ENCODE results near the gene ABHD16B. TPM values are rescaled to one million over a fixed set of nuclear protein-coding genes. Genes with fewer than 3 reads are reported as not detected.
"Not testable (repeated sequence)": the region's sequence is repeated elsewhere in the genome, so short reads cannot be mapped to it uniquely, and the experiment has no call there.

ABHD16B gene
- total RNA-seq, 1 donor from 2014 or later = not detected

DNA sequence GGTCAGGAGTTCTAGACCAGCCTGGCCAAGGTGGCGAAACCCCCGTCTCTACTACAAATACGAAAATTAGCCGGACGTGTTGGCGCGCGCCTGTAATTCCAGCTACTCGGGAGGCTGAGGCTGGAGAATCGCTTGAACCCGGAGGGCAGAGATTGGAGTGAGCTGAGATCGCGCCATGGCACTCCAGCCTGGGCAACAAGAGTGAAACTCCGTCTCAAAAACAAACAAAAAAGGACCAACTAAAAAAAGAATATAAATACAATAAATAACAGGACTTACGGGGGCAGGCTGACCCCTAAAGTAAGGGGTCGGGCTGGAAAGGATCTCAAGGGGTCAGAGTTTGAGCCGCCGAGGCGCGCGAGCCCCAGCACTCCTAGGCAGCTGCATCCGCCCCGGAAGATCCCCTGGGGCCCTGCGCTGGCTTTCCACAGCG, 3.3 kb downstream of the ABHD16B start:
- H3K36me3 ChIP-seq (ENCODE audit: control insufficient read depth, insufficient read depth, low read length) = peaks cover 22% of the 10 kb centered on the region
- FAIRE-seq (no peak), DNase-seq (ENCODE audit: low read depth) (no peak)
- TF ChIP-seq, protein P1, sequence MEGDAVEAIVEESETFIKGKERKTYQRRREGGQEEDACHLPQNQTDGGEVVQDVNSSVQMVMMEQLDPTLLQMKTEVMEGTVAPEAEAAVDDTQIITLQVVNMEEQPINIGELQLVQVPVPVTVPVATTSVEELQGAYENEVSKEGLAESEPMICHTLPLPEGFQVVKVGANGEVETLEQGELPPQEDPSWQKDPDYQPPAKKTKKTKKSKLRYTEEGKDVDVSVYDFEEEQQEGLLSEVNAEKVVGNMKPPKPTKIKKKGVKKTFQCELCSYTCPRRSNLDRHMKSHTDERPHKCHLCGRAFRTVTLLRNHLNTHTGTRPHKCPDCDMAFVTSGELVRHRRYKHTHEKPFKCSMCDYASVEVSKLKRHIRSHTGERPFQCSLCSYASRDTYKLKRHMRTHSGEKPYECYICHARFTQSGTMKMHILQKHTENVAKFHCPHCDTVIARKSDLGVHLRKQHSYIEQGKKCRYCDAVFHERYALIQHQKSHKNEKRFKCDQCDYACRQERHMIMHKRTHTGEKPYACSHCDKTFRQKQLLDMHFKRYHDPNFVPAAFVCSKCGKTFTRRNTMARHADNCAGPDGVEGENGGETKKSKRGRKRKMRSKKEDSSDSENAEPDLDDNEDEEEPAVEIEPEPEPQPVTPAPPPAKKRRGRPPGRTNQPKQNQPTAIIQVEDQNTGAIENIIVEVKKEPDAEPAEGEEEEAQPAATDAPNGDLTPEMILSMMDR (IDR thresholded peaks at IDR 0.05; ENCODE audit: insufficient read depth, low read length, severe bottlenecking) = no peak
- no peaks in the 10 kb centered on the region for H3K27me3 ChIP-seq (ENCODE audit: control insufficient read depth, insufficient read depth, low read length)
- H3K4me3 ChIP-seq (ENCODE audit: low read depth, low read length) = peak overlapping the region; percentile 99

DNA sequence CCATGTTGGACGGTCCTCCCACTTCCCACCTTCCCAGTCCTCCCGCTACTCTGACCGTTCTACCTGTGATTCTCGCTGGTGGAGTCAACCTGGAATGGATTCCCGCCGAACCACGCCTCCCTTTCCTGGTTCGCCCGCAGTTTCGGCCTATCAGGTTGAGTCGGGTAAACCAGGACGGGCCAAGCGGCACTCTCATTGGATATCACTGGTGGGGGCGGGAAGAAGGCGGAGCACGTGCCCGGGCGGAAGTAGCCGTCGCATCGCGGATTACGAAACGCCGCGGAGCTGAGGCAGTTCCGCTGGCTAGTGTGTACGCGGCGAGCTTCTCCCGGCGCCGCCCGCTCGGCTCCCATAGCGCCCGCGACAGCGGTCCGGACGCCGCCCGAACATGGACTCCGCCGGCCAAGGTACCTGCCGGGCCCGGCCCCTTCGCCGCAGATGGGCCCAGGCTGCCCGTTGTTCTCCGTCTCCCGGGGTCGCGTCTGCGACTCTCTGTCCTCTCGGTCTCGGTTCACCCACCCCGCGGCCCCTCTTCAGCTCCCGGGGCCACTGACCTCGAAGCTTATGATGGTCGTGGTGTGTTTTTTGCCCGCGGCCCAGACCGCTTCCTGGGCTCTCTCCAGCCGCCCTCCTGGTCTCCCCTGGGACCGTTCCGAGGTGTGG, 3.8 kb downstream of the ABHD16B start, which contains the start of gene TPD52L2:
Gene TPD52L2, plus strand, starts transcription at position 293 of the 663 bp plus-strand sequence. Its CDS starts 96 bp downstream, at position 389.
- H3K36me3 ChIP-seq (ENCODE audit: control insufficient read depth, insufficient read depth, low read length) = peaks cover 24% of the 10 kb centered on the region
- DNase-seq (ENCODE audit: low read depth) (peak; percentile 99), FAIRE-seq (no peak)
- no peaks in the 10 kb centered on the region for H3K27me3 ChIP-seq (ENCODE audit: control insufficient read depth, insufficient read depth, low read length)
- TF ChIP-seq, protein P1 (IDR thresholded peaks at IDR 0.05; ENCODE audit: insufficient read depth, low read length, severe bottlenecking) = no peak
- H3K4me3 ChIP-seq (ENCODE audit: low read depth, low read length) = peak within 1 kb of the TSS; percentile 99

DNA sequence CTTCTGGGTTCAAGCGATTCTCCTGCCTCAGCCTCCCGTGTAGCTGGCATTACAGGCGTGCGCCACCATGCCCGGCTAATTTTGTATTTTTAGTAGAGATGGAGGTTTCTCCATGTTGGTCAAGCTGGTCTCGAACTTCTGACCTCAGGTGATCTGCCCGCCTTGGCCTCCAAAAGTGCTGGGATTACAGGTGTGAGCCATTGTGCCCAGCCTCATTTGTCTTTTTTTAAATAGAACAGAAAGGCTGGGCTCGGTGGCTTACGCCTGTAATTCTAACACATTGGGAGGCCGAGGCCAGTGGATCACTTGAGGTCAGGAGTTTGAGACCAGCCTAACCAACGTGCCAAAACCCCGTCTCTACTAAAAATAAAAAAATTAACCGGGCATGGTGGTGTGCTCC, 5.7 kb downstream of the ABHD16B start:
- H3K36me3 ChIP-seq (ENCODE audit: control insufficient read depth, insufficient read depth, low read length) = peaks cover 22% of the 10 kb centered on the region
- H3K27me3 ChIP-seq (ENCODE audit: control insufficient read depth, insufficient read depth, low read length); FAIRE-seq; DNase-seq (ENCODE audit: low read depth); H3K4me3 ChIP-seq (ENCODE audit: low read depth, low read length): not testable (repeated sequence)

DNA sequence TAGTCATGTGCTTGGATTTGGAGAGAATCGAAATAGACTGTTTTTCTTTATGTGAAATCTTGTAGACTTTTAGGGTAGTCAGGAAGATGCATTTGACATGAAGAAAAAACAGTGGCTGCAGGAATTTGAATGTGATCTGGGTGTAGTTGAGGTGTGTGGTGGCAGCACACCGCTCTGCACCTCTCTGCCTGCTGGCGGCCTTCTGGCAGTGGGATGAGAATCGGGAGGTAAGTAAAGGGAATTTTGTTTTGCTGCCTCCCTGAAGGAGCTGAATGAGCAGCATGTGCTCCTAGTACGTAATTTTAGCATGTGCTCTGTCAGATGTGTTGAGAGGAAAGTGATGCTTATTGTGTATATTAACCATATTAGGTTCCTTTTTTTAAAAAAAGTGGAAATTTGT, 7.0 kb downstream of the ABHD16B start:
- FAIRE-seq = no peak
- no peak overlapping the region for H3K4me3 ChIP-seq (ENCODE audit: low read depth, low read length)
- no peak for DNase-seq (ENCODE audit: low read depth)
- no peaks in the 10 kb centered on the region for H3K27me3 ChIP-seq (ENCODE audit: control insufficient read depth, insufficient read depth, low read length)
- TF ChIP-seq, protein P1 (IDR thresholded peaks at IDR 0.05; ENCODE audit: insufficient read depth, low read length, severe bottlenecking) = no peak
- H3K36me3 ChIP-seq (ENCODE audit: control insufficient read depth, insufficient read depth, low read length) = peaks cover 15% of the 10 kb centered on the region

DNA sequence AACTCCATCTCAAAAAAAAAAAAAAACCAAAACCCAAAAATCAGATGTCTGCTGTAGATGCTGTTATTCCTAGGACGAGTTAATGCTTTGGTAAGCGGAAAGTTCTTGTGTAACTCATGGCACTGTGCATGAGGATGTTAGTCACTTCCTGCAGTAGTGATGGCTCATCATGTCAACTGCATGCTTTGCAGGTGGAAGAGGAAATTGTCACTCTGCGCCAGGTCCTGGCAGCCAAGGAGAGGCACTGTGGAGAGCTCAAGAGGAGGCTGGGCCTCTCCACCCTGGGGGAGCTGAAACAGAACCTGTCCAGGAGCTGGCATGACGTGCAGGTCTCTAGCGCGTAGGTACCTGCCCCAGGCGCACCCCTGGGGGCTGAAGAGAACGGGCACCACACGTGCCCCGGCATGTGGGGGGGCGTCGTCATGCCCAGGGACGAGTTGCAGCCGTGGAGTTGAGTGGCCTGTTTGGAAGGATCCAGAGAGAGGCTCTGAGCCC, 12.2 kb downstream of the ABHD16B start:
- FAIRE-seq = peak; percentile 95
- peak; percentile 97 for DNase-seq (ENCODE audit: low read depth)
- H3K36me3 ChIP-seq (ENCODE audit: control insufficient read depth, insufficient read depth, low read length) = peaks cover 45% of the 10 kb centered on the region
- H3K4me3 ChIP-seq (ENCODE audit: low read depth, low read length) = no peak overlapping the region
- TF ChIP-seq, protein P1 (IDR thresholded peaks at IDR 0.05; ENCODE audit: insufficient read depth, low read length, severe bottlenecking) = no peak
- no peaks in the 10 kb centered on the region for H3K27me3 ChIP-seq (ENCODE audit: control insufficient read depth, insufficient read depth, low read length)

DNA sequence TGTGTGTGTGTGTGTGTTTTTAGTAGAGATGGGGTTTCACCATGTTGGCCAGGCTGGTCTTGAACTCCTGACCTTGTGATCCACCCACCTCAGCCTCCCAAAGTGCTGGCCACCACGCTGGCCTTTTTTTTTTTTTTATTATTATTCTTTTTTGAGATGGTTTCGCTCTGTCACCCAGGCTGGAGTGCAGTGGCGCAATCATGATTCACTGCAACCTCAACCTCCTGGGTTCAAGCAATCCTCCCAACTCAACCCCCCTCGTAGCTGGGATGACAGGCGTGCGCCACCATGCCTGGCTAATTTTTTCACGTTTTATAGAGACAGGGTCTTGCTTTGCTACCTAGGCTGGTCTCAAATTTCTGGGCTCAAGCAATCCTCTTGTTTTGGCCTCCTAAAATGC, 12.9 kb downstream of the ABHD16B start:
- DNase-seq (ENCODE audit: low read depth); H3K27me3 ChIP-seq (ENCODE audit: control insufficient read depth, insufficient read depth, low read length); FAIRE-seq; H3K4me3 ChIP-seq (ENCODE audit: low read depth, low read length): not testable (repeated sequence)
- peaks cover 46% of the 10 kb centered on the region for H3K36me3 ChIP-seq (ENCODE audit: control insufficient read depth, insufficient read depth, low read length)
